RCC 7860 (cell line): ENCODE data around the gene RFX2.
"Not testable (repeated sequence)": the region's sequence is repeated elsewhere in the genome, so short reads cannot be mapped to it uniquely, and the experiment has no call there.

Experiments
- DNase-seq: peaks from one replicate; pipeline ENCODE4 v3.0.0-alpha.2; 2015; ENCODE audit warnings: low spot score
- FAIRE-seq: peaks from 2 replicates; lab custom pipeline; 2012; peaks lifted over from hg19 to GRCh38; lab: Jason Lieb, UNC

Gene RFX2

DNA sequence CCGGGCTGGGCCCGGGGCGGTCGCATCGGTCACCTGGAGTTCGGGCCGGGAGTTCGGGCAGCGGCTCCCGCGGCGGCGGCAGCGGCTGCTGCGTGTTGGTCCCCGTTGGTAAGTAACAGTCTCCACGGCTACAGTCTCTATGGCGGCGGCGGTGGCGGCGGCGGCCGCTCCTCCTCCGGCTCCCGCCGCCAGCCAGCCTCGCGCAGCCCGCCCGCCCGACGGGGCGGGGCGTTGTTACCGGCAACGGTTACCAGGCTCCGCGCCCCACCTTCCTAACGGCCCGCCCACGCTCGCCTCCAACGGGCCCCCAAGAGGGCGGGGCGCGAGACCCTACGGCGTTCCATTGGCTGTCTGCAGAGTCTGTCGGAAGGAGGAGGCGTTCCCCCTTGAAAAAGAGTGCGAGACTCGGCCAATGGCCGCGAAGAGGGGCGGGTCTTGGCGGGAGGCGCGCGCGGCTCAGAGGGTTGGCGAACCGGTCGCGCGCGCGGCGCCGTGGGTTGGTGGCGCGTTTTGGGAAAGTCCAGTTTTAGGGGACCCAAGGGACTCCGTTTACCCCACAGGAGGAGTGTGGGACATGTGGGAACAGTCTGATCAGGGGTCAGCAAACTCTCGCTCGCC lies at the start of gene RFX2:
TSS of gene RFX2 (minus strand) at position 141 of the 618 bp plus-strand sequence. CDS start 63,004 bp downstream, outside the sequence.
- DNase-seq (peak; percentile 95), FAIRE-seq (peak; percentile 76)

DNA sequence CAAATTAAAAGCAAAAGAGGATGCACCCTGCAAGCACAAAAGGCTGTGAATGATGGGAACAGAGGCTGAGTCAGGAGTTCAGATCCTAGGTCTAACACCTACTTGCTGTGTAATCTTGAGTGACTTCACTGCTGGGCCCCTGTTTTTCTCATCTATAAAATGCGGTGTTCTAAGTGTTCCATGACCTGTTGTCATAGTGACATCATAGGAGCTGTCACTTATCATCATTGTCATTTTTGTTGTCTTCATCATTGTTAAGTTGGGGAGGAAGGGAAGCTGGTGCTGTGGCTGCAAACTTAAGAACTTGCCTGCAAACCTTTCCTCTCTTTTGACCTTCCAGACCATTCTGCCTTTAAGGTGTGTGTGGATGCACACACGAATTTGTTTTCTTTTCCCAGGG lies 45.7 kb upstream of the RFX2 start:
- DNase-seq (no peak), FAIRE-seq (no peak)

DNA sequence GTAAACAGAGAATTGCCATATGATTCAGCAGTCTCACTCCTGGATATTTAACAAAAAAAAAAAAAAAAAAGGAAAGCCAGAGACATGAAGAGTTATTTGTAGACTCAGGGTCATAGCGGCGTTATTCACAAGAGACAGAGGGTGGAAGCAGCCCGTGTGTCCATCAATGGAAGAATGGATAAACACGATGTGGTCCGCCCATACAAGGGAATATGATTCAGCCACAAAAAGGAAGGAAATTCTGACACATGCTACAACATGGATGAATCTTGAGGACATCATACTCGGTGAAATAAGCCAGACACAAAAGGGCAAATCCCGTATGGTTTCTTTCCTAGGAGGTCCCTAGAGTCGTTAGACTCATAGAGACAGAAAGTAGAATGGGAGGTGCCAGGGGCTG lies 40.0 kb upstream of the RFX2 start:
- FAIRE-seq = no peak
- DNase-seq = no peak

DNA sequence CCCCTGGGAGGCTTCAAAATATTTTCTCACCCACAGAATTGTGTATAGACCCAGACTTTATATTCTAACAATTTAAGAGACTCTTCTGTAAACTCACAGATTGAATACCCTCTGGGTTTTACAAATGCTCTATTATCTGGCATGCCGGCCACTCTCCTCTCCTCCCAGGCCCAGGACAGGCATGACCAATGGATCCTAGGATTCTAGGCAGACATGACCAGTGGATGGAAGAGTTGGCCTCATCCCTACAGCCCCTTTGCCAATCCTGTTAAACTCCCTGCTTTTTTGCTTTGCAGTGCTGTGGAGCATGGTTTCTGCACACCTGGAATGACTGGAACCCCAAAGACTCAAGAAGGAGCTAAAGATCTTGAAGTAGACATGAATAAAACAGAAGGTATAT lies 30.9 kb upstream of the RFX2 start:
- DNase-seq = no peak
- no peak for FAIRE-seq

DNA sequence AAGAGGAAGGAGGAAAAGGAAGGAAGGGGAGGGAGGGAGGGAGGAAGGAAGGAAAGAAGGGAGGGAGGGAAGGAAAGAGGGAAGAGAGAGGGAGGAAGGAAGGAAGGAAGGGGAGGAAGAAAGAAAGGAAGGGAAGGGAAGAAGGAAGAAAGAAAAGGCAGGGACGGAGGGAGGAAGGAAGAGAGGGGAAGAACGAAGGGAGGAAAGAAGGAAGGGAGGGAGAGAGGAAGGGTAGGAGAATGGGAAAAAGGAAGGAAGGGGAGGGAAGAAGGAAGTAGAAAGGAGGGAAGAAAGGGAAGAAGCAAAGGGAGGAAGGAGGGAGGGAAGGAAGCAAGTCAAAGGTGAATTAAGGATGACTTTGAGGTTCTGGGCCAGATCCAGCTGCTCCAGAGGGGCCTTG lies 28.2 kb upstream of the RFX2 start:
- no peak for FAIRE-seq
- DNase-seq = no peak

DNA sequence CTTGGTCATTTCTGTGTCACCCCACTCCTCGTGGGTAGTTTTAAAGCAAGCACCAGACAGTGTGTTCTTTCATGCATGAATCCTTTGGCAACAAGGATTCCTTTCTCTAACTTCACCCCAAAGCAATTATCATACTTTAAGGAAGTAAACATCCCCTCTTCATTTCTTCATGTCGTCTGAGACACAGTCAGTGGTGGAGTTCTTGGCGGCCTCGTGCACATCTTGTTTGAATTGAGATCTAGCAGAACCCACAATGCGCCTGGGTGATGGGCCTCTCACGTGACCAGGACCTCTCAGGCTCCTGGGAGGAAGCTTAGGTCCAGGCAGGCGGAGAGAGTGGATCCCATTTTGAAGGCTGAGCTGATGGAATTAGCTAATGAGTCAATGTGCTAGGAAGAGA lies 27.8 kb upstream of the RFX2 start:
- no peak for DNase-seq
- FAIRE-seq = no peak

DNA sequence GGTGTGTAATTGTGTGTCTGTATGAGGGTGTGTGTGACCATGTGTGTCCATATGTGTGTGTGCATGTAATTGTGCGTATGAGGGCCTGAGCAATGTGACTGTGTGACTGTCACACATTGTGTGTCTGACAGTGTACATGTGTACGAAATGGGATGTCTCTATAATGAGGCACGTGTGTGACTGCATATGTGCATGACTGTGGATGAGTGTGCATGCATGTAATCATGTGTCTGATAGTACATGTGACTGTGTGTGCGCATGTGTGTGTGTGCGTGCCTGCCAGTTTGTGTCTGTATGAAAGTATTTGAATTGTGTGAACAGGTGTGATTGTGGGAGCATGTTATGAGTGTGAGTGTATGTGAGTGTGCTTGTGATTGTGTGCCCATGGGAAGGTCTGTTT lies 22.9 kb upstream of the RFX2 start:
- no peak for FAIRE-seq
- no peak for DNase-seq

DNA sequence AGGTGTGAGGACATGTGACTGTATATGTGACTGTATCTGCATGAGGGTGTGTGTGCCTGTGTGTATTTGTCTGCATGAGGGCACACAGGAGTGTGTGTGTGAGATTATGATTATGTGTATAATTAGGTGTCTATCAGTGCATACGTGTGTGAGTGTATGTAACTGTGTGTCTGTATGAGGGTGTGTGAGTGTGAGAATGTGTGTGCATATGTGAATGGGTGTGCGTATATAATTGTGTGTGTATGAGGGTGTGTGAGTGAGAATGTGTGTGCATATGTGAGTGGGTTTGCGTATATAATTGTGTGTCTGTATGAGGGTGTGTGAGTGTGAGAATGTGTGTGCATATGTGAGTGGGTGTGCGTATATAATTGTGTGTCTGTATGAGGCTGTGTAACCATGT lies 22.2 kb upstream of the RFX2 start:
- DNase-seq (no peak), FAIRE-seq (no peak)

DNA sequence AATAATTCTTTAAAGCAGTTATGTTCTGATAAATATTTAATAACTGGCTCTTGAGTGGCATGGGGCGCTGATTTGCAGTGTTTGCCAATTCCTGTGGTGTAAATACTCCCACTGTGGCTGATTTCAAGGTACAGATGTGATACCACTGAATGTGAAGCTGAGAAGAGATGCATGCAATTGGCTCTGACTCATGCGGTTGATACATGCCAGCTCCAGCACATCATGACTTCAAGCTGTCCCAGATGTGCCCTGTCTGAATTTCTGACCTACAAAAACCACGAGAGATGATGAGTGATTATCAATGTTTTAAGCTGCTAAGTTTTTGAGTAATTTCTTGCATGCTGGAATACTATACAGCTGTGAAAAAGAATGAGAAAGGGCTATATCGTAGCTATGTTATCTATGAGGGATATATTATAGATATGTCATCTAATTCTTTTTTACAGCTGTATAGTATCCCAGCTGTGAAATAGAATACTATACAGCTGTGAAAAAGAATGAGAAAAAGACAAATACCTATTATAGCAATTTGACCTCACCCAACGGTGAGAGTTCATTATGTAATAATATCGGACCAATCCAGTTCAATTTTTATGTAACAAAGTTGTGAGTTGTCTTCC lies 17.5 kb upstream of the RFX2 start:
- DNase-seq = no peak
- FAIRE-seq = no peak

DNA sequence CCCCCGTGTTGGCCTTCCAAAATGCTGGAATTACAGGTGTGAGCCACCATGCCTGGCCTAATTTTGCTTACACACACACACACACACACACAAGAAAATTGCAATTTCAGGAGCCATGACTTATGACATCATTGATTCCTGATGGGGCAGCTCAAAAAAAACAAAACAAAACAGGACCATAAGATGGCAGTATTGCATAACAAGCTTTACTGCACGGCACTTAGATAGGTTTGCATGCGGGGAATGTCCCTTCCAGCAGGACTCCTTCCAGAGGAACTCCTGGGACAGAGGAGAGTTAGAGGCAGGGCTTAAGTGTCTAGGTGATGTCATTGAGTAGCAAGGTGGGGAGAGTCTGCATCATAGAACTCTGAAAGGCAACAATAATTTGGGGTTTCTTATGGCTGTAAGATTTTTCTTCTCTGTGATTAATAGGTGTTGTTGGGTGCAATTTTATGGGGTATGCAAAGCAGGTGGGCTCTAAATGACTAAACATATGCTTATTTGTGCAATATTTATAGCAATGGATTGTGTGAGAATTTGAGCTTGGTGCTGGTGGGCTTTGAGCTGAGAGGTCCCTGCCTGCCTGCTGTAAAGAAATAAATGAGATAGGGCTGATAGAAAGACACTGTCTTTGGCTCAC lies 16.2 kb upstream of the RFX2 start:
- DNase-seq (peak; percentile 72), FAIRE-seq (peak; percentile 49)

DNA sequence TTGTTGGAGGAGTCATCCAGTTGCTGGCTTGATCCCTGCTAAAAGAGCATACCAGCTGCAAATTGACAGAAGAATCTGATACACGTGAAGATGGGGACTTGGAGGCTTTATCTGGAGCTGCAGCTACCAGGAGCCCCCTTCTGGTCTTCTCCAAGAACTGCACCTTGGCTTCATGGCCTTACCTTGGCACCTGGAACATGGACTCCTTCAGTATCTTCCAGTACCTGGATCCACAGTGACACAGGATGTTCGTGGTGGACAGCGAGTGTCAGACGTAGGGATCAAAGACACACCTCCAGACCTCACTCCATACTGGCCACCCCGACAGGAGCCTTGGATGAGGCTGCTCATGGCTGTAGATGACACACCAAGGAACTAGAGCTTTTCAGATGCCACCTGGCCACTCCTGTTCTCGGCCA lies 15.3 kb upstream of the RFX2 start:
- peak; percentile 70 for DNase-seq
- FAIRE-seq = no peak

DNA sequence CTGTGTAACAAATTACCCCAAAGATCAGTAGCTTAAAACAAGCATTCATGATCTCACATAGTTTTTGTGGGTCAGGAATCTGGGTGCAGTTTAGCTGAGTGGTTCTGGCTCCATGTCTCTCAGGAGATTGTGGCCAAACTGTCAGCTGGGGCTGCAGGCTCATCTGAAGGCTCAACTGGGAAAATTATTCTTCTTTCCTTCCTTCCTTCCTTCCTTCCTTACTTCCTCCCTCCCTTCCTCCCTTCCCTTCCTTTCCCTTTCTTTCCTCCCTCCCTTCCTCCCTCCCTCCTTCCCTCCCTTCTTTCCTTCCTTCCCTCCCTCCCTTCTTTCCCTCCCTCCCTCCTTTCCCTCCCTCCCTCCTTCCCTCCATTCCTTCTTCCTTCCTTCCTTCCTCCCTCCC lies 8.7 kb upstream of the RFX2 start:
- FAIRE-seq = no peak

DNA sequence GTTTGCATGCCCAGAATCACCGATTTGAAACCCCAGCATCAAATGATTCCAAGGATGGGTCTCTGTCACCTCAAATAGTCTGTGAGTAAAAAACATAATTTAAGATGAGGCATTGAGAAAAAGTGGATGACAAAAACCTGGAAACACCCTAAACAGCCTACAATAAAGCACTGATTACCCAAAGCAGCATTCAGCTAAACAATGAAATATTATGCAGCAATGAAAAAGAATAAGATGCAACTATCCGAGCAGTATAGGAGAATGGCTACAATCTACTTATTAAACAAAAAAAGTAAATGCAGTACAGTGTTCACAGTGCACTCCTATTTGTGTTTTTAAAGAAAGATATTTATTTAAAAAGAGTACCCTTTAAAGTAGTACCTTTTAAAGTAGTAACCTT lies 7.7 kb upstream of the RFX2 start:
- FAIRE-seq (no peak), DNase-seq (no peak)

More for the DNA sequence above, 8.7 kb upstream of the RFX2 start:
- DNase-seq = no peak

DNA sequence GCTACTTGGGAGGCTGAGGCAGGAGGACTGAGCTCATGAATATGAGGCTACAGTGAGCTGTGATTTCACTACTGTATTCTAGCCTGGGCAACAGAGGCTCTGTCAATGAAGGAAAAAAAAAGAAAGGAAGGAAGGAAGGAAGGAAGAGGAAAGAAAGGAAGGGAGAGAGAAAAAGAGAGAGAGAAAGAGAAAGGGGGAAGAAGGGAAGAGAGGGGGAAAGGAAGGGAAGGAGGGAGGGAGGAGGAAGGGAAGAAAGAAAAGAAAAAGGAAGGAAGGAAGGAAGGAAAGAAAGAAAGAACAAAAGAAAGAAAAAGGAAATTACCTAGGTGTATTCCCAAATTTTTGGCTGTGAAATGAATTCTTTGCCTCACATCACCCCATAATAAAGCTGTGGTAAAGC lies 7.2 kb upstream of the RFX2 start:
- FAIRE-seq (no peak), DNase-seq (no peak)

DNA sequence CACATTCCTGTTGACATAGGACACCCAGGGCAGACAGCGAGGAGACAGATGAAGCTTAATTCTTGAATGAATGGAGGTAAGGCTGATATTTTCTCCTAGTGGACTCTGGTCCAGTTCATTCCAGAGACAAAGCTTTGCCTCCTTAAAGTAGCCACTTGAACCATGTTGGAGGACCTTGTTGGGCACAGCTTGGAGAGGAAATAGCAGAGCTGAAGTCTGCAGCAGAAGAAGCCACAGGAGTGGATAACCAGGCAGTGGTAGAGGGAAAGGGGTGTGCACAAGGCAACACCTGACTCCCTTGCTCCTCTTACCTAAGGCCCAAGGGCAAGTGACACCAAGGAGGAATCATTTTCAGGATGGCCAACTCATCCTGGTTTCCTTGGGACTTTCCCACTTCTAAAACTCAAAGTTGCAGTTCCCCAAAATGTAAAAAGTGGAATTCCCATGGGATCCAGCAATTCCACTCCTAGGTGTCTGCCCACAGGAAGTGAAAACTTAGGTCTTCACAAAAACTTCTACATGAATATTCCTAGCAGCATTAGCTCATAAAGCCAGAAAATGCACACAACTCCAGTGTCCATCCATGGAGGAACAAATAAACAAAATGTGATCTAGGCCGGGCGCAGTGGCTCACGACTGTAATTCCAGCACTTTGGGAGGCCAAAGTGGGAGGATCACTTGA lies 6.6 kb upstream of the RFX2 start:
- DNase-seq (no peak), FAIRE-seq (no peak)

DNA sequence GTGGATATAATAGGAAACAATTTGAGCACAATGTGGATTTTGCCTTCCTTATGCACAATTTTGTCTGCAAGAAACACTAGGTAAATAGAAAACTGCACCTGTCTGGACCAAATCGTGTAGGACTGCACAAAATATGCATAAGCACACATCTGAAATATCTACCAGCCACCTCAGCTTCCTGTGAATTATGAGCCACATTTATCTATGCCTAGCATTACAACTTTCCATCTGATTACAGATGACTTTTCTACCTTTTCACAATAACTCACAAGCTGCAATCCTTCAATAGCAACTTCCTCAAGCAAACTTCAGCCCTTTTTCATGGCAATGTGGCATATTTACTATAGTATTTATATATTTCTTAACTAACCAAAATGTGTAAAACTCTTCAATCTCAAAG lies 5.7 kb upstream of the RFX2 start:
- FAIRE-seq (no peak), DNase-seq (no peak)

DNA sequence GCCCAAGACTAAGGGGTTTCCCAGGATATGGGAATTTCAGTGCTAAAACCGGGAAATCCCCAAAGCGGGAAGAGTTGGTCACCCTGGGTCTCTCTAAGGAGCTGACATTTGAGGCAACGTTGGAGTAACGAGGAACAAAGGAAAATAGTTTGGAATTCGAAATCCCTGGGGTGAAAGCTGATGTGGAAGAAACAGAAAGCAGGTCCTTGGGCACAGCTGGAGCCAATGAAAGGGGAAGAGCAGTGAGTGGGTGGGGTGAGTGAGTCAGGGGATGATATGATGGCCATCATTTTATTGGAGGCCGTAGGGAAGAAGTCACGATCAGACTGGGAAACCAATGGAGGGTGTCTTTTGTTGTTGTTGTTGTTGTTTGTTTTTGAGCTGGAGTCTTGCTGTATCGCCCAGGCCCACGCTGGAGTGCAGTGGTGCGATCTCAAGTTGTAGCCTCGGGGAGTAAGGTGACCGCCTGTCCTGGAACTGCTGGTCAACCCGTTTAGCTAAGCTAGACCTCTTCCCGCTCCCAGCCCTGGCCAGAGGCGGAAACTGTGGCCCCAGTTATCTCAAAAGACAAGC lies 3.4 kb upstream of the RFX2 start:
- FAIRE-seq = no peak
- no peak for DNase-seq

DNA sequence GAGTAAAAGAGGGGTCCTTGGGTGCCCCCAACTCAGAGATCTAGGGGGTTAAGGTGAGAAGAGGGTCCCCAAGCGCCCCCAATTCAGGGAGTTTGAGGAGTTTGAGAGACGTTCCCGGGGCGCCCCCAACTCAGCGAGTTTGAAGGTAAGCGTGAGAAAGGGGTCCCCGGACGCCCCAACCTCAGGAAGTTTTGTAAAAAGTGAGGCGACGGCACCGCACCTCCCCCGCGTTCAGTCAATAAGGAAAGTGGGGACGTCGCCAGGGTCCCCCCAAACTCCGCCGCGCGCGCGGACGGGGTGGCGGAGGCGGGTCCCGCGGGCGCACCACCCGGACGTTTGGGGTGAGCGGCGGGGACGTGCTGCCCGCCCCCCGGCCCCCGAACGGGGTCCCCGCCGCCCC lies 353 bp downstream of the RFX2 start:
- no peak for DNase-seq
- no peak for FAIRE-seq

DNA sequence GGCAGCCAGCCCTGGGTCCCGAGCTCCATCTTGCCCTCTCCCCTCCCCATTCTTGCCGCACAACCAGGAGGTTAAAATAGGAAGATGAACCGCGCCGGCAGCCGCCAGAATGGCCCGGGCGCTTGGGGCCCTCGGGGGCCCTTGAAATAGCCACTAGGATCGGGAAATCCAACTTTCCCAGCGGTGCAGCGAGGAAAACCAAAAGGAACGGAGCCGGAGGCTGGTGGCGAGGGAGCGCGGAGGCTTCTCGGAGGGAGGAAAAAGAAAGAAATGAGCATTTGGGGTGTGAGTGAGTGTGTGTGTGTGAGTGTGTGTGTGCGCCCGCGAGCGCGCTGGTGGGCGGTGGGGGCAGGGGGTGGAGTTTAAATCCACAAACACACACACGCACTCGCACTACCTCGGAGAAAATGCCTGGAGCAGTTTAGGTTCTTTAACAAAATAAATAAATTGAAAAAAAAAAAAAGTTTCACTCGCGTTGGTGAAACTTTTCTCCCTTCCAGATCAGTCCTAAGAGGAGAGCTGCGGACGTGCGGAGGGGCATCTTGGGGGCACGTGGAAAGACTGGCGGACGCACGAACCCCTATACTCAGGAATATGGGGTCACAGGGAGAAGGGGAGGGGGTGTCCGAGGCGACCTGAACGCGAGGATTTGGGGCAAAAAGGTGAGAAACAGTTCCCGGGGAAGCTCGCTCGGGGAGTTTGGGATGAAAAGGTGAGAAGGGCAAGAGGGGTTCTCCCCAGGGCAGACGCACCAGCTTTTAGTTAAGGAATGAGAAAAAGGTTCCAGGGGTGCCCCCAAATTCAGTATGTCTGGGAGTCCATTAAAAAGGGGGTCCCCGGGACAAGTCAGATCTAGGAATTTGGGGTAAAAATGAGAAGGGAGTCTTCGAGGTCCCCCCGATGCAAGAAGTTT lies 1.3 kb downstream of the RFX2 start:
- DNase-seq (no peak), FAIRE-seq (no peak)

DNA sequence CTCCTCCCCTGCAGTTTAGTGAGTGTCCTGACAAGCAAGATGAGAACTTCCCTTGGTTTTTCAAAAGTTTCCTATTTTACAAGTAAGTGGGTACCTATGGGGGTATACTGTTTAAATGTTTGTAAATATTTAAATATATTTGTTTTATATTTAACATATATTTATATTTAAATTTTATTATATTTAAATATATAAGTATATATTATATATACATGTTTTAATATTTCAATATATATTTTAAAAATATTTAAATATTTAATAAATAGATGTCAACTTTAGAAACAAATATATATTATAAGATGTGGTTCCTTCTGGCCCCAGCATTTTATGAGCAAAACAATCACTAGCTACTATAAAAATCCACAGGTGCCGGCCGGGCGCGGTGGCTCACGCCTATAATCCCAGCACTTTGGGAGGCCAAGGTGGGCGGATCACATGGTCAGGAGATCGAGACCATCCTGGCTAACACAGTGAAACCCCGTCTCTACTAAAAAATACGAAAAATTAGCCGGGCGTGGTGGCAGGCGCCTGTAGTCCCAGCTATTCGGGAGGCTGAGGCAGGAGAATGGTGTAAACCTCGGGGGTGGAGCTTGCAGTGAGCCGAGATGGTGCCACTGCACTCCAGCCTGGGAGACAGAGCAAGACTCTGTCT lies 3.5 kb downstream of the RFX2 start:
- DNase-seq = not testable (repeated sequence)
- peak; percentile 80 for FAIRE-seq
